HG03139 (cell line): Measurements from ENCODE around the gene COPB1.
"Not testable (repeated sequence)": the region's sequence is repeated elsewhere in the genome, so short reads cannot be mapped to it uniquely, and the experiment has no call there.

Source experiments
- ATAC-seq: cut with Tn5 transposase; IDR thresholded peaks from one replicate; pipeline ENCODE4 v1.9.1; 2021; ENCODE audit not compliant: unreplicated experiment

The COPB1 gene, protein sequence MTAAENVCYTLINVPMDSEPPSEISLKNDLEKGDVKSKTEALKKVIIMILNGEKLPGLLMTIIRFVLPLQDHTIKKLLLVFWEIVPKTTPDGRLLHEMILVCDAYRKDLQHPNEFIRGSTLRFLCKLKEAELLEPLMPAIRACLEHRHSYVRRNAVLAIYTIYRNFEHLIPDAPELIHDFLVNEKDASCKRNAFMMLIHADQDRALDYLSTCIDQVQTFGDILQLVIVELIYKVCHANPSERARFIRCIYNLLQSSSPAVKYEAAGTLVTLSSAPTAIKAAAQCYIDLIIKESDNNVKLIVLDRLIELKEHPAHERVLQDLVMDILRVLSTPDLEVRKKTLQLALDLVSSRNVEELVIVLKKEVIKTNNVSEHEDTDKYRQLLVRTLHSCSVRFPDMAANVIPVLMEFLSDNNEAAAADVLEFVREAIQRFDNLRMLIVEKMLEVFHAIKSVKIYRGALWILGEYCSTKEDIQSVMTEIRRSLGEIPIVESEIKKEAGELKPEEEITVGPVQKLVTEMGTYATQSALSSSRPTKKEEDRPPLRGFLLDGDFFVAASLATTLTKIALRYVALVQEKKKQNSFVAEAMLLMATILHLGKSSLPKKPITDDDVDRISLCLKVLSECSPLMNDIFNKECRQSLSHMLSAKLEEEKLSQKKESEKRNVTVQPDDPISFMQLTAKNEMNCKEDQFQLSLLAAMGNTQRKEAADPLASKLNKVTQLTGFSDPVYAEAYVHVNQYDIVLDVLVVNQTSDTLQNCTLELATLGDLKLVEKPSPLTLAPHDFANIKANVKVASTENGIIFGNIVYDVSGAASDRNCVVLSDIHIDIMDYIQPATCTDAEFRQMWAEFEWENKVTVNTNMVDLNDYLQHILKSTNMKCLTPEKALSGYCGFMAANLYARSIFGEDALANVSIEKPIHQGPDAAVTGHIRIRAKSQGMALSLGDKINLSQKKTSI

DNA sequence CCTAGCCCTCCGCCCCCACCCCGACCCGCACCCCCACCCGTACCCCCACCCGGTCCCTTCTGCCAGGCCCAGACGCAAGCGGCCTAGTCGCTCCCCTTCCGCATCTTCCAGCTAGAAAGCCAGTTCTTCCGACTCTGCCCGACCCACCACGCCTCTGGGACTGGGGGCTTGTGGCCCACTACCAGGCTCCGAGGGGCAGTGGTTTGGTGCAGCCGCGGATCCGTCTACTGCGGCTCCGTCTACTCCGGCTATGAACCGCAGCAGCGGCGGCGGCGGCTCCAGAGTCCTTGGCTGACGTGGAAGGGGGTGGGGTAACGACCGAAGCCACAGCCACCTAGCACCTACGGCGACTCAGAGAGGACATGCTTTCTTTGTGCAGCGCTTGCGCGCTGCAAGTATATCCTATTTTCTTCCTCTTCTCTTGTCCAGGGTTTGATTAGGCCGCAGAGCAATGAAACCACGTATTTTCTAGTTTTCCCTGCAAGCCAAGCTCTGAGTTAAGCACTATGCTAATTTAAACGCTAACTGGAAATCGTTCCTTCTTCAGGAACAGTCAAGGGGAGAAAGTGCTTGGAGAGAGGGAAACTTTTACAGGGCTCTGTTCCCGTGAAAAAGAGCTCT lies at the start of gene COPB1:
TSS of gene COPB1 (minus strand) at position 252 of the 621 bp plus-strand sequence. CDS start 883 bp downstream, outside the sequence.
- peak; percentile 89 for ATAC-seq

DNA sequence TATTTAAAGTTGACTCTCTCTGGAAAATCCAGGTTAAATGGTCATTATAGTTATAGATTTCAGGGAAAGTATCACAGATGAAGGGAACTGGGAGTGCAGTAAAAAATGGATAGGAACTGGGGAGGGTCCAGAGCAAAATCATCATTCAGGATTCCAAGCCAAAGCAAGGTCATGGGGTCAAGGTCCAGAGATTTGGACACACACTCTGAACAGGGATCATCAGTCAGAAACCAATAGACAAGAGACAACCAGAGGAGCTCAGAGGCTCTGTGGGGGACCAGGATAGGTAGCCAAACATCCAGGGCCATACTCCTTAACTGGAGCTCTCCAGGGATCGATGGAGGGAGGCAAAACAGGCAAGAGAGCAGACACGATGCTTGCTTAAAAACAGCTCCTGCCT lies 47.8 kb upstream of the COPB1 start:
- no peak for ATAC-seq

DNA sequence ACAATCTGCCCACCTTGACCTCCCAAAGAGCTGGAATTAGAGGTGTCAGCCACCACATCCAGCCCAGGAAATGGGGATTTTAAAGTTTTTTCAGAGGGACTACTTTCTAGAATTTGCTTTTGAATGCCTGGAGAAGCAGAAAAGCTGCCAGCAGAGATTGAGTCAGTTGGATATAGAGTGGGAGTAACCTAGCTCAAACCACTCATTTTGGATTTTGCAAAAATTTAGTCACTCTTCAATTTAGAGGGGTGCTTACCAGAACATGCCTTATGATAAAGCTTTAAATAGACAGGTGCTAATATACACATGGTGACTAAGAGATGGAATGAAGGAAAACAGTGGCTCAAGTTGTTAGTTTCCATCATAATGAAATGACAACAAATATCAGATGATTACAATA lies 47.1 kb upstream of the COPB1 start:
- no peak for ATAC-seq

DNA sequence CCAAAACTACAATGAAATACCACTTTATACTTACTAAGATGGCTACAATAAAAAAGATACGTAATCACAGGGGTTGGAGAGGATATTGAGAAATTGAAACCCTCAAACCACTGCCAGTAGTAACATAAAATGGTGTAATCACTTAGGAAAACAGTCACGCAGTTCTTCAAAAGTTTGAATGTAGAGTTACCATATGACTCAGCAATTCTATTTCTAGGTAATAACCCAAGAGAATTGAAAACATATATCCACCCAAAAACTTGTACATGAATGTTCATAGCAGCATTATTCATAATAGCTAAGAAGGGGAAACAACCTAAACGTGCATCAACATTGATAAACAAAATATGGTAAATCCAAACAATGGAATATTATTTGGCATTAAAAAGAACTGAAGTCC lies 45.0 kb upstream of the COPB1 start:
- ATAC-seq, result peak; percentile 55

DNA sequence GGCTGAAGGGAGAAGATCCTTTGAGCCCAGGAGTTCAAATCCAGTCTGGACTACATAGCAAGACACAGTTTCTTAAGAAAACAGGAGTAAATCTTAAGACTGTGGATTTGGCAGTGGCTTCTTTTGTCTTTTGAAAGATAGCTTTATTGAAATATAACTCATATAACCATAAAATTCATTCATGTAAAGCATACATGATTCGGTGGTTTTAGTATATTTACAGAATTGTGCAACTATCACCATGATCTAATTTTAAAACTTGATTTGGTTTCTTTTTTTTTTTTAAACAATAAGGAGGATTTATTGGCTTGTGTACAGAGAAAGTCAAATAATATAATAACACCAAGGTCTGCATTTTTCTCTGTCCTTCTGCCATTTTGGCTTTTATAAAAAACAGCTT lies 43.6 kb upstream of the COPB1 start:
- ATAC-seq, result no peak

DNA sequence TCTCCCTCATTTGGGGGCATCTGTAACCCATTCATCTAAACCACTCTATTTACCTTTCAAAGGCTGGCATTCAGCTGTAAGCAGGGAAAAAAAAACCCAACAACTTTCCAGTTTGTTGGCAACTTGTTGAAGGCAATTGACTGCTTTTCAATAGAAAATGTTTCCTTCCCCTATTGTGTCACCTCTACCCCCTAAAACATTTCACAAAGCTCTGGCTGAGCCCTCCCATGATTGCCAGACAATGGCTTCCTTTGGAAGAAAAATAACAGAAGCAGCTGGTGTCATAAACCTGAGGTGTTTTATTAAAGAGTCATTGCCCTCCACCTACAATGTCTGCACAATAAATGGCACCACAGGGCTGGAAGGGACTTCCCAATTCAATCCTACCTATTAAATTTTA lies 42.7 kb upstream of the COPB1 start:
- no peak for ATAC-seq

DNA sequence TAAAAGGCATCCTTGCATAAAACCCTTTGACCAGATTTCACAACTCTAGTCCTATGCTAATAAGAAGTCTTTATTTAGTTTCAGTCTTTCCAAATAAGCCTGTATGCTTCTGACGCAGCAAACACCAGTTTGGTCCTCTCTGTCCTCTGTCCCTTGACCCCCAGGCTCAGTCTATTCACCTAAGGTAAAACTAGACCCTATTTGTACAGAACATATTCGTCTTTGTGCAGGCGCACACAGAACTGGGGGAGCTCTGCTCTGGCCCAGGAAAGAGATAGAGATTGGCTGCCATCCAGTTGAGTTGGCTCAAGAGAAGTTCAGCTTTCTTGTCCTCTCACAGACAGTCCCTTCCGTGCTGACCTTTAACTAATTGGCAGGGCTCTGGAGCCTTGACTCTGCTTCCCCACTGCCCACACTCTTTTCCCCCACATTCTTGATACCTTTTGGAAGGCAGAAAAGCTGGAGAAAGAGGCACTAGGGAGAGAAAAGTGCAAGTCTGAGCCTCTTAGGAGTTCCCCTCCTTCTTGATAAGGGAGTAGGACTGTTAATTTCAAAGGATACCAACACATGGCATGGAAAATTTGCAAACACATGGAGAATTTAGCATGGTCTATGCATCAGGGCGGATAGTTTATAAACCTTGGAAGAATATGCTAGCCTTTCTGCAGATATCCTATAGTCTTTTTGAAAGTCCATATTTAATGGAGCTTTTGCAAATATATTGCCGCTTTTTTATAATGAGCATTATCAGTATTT lies 41.8 kb upstream of the COPB1 start:
- no peak for ATAC-seq

DNA sequence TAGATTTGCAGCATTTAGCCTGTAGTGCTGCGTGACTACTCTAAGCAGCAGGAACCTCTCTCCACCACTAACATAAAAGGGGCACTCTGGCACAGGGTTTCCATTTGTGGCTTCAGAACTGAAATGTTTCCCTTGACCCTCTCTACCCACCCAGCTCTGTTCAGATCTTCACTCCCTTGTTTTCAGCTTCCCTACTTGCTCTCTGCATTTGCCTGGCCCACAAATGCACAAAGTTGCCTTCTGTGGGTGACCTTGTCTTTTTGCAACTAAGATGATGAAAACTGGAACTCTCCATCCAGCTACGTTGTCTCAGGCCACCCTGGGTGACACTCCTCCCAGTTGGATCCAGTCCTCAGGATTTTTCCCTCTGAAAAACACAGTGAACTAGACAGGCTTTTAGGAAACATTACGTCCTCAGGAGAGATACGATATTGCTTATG lies 40.4 kb upstream of the COPB1 start:
- ATAC-seq, result no peak

DNA sequence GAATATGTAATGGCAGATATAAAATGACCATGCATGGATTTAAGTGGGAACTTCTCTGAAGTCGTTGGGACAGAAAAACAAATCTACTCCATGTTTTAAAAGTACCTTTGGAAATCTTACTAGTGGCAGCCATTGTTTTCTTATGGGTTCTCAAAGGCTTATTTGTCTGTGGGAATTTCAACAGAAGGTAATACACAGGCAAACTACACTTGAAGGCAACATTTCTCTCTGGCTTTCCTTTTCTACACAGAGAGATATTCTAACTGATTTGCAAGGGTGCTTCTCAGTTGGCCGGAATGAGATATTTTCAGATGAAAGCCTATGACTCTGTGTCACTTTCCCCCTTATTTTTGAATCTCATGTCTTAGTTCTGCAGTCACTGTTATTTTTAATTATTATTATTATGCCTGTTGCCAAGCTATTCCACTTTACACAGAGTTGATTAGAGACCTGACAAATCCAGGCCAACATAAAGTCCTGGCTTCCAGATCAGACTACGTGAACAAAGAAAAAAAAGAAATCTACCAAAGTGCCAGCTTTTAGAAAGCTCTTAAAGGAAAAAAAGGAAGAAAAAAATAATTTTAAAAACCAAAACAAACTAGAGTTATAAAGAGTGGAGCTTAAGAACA lies 39.4 kb upstream of the COPB1 start:
- ATAC-seq, result no peak

DNA sequence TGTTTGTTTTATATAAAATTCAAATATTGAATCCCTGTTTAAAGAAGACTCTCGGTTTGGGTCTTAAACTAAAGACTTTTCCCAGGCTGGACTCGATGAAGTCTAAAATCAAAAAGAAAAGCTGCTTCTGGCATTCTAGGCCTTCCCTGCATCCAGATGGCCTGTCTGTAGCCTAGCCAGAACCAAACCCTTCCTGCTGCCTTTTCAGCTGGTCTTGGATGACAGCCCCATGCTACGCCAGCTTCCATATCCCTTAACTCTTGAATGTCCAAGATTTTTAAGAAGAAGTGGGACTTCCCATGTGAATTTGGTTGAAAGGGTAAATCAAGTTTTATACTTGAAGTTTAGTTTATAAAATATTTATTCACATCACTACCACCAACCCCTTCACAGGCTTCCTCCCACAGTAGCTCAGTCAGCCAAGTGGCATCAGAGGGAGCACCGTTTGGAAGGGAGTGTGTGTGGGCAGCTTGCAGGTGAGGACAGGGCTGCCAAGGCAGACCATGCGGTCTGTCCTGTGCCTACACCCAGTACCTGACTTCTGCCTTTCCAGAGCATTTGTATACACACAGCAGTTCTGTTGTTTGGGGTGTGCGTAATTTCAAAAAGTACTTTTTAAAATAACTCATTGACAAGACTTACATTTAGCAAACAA lies 38.8 kb upstream of the COPB1 start:
- ATAC-seq, result no peak

DNA sequence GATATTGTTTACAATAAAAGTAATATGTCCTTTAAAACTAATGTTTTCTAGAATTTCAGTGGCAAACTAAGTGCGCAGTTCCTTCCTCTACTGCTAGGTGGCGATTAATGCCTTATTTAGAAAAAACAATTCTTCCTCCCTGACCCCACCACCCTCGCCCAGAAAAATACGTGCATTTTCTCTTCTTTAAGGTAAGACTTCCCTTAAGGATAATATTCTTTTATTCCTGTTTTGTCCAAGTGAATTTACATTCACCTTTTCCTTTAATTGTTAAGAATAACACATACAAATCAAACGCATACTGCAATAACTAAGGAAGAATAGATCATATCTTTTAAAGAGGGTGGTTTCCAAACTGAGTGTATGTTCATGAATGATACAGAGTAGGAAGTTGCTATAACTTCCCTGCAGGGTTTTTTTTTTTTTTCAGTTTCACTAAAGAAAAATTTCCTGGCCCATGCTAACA lies 37.6 kb upstream of the COPB1 start:
- ATAC-seq, result peak; percentile 63

DNA sequence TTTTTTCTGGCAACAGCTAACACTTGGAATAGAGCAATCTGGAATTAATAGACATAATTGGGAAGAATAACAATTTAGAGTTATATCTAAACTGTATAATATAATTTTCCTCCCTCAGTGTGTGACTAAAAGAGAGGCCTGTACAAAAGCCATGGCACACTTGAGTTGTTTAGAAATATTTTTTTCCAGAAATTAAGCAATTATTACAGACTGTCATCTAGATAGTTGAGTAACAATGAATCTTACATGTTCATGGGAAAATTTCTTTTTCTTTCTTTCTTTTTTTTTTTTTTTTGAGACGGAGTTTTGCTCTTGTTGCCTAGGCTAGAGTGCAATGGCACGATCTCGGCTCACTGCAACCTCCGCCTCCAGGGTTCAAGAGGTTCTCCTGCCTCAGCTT lies 35.6 kb upstream of the COPB1 start:
- not testable (repeated sequence) for ATAC-seq

DNA sequence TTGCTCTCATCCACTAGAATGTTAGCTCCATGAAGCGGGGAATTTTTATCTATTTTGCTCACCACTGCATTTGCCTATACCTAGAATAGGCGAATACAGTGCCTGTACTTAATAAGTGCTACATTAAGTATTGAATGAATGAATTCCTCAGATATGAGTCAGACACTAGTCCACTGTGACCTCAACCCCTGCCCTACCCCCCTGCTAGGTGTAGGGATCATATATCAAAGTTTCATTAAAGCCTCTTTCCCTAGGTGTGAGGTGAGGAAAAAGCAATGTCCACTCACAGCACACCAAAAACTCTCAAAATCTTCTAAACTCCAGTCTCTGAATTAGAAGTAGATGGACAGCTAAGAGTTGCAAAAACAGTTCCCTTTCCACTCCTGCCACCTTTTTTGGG lies 30.3 kb upstream of the COPB1 start:
- ATAC-seq, result no peak

DNA sequence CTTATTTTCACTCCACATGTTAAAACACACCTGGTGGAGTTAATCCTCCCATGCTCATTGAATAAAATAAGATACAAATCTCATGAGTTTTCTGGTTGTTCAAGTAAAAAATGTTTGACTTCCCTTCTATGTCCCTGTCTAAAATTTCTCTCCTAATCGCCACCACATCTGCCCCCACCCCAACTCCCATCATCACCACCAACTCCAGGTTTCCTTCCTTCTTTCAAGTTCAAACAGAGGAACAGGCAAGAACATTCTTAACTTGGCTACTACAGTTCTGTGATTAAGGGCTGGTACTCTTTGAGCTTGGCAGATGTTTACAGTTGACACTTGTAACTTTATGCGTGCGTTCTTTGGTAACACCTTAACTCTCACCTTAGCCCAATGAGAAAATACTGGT lies 29.7 kb upstream of the COPB1 start:
- no peak for ATAC-seq

DNA sequence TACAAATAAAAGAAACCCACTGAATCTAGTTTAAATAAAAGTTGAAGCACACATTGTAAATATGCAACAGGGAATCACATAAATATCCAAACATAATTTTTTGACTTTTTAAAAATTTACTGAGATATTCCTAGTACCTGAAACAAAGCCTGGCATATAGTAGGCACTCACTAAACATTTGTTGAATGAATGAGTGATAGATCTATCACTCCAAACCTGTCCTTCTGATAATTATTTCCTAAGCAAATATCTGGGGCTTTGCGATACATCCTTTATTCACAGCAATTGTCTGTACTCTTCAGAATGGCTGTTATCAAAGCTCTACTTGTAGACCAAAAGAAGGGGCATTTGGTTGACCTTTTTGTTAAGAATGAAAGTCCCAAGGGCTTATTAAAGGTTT lies 23.2 kb upstream of the COPB1 start:
- ATAC-seq, result no peak

DNA sequence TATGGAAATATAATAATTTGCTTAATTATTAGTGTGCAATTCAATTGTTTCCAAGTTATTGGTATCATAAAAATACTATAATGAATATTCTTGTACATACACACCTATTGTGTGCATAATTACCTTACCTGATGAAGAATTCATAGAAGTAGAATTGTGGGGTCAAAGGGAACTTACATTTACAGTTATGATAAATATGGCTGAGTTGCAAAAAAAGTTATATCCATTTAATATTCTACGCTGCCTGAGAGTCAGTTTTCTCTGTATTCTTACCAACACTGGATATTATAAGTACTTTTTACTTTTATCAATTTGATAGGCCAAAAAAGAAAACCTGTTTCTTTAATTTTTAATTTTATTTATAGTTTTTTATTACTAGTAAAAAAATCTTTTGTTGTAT lies 22.6 kb upstream of the COPB1 start:
- no peak for ATAC-seq

DNA sequence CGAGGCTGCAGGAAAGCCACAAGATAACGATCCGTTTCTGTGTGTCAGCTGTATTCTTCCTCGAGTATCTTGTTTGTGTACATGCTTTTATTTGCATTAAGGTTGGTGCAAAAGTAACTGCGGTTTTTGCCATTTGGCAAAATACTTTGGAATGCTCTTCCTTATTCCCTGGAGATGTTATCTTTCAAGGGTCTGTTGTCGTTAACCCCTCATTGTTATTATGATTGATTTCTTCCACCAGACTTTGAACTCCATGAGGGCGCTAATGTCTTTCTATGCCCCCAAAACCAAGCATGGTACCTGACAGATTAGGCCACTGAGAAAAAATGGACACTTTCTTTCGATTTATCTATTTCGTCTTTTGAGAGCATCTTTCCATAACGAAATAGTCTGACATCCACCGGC lies 21.1 kb upstream of the COPB1 start:
- ATAC-seq, result no peak

DNA sequence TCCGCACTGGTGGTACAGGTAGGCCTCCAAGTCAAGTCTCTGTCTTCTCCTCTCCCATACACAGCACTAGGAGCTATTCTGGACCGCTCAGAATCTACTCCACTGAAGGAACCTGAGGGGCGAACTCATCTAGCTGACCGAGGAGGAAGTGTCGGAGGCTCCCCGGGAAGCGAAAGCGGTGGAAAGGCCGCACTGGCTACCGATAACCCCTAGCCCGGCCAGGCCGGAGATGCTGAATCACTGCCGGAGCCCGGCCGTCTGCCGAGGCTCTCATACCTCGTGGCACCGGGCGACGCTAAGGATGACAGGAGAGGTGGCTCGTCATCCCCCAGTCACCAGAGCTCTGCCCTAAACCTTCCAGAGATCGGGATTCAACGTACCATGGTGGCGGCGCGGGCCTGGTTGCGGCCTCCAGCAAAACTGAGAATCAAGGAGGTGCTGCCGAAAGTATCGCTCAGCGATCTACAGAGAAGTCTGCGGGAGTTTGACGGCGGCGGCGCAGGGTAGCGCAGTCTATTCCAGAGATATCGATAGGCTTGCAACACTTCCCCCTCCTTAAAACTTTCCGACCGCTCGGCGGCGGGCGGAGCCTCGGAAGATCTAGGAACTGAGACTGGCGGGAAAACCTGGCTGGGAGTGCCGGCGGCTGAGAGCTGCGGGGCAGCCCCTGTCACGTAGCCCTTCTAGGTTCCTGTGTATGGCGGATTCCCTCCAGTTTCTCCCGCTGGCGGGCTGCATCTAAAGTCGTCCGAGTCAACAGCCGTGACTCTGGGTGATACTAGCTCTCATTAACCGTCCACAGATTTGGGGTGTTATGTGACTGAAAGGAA lies 20.5 kb upstream of the COPB1 start, which contains the start of gene PSMA1:
TSS of gene PSMA1 (minus strand) at position 470 of the 830 bp plus-strand sequence. CDS start at position 383, 87 bp downstream.
- peak; percentile 91 for ATAC-seq

DNA sequence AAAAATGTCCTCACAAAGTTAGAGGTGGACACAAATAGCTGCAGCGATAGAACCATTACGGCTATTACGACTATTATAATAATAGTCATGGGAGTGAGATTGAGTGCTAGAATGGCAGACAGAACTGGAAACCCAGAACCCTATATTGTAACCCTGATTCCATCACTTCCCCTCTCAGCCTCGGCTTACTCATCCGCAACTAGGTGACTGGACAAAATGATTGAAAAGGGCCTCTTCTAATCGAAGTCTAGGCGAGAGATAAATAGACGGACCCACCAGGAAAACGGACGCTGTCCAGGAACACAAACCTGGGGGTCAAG lies 19.9 kb upstream of the COPB1 start:
- ATAC-seq, result no peak
